SK-N-SH (cell line): ENCODE measurements around the gene CRYBG1. TPM values are rescaled to one million over a fixed set of nuclear protein-coding genes. Genes with fewer than 3 reads are reported as not detected.

Experiments
- CTCF ChIA-PET: fragments of 300-600, 350-600 bp; formaldehyde crosslinking; extraction: SDS; loops from one replicate; lab custom pipeline; 2021; lab: Yijun Ruan, JAX
- POLR2A ChIA-PET: fragments of 350-600 bp; sonication (Branson Sonifier 250); formaldehyde crosslinking; extraction: SDS; loops from one replicate; lab custom pipeline; 2020; ENCODE audit warnings: antibody characterized with exemption, inconsistent platforms; lab: Yijun Ruan, JAX
- DNase-seq: peaks from one replicate; pipeline ENCODE4 v3.0.0; 2012
- H2AFZ ChIP-seq: fragments of 200-600 bp; sonication (generic); 2 replicates; pipeline ENCODE4 v1.8.1; 2016; ENCODE audit warnings: antibody characterized with exemption, mild to moderate bottlenecking, low read depth
- H3F3A ChIP-seq: fragments of 200-600 bp; sonication (generic); replicated peaks from 2 replicates; pipeline ENCODE3; 2016; ENCODE audit warnings: antibody characterized with exemption, mild to moderate bottlenecking; ENCODE audit not compliant: insufficient read depth
- H3K27ac ChIP-seq, 2 experiments: fragments of 200-500 bp in 1 of 2; fragments of 200-600 bp in 1 of 2; sonication (Bioruptor generic) in 1 of 2; sonication (generic), shearing (Covaris generic) in 1 of 2; 2 replicates each; pipeline versions ENCODE4 v1.5.1 to v1.6.1; 2014 to 2016; ENCODE audit warnings: low read depth in 2 of 2, inconsistent platforms in 1 of 2, low read length in 1 of 2, mild to moderate bottlenecking in 1 of 2, mixed read lengths in 1 of 2
- H3K27me3 ChIP-seq: fragments of 200-600 bp; sonication (generic), shearing (Covaris generic); 2 replicates; pipeline ENCODE4 v1.6.1; 2016; ENCODE audit warnings: mixed run types; ENCODE audit not compliant: insufficient read depth
- H3K36me3 ChIP-seq, 2 experiments: fragments of 200-500 bp in 1 of 2; fragments of 200-600 bp in 1 of 2; sonication (Bioruptor generic) in 1 of 2; sonication (generic) in 1 of 2; replicated peaks in 1 of 2; 2 replicates each; pipeline versions ENCODE3 to v1.5.1; 2014 to 2016; ENCODE audit warnings: low read length in 1 of 2, mild to moderate bottlenecking in 1 of 2; ENCODE audit not compliant: insufficient read depth in 2 of 2, control insufficient read depth in 1 of 2
- H3K4me1 ChIP-seq, 2 experiments: fragments of 200-500 bp in 1 of 2; fragments of 200-600 bp in 1 of 2; sonication (Bioruptor generic) in 1 of 2; sonication (generic), shearing (Covaris generic) in 1 of 2; 2 replicates each; pipeline versions ENCODE4 v1.5.1 to v1.6.1; 2014 to 2016; ENCODE audit warnings: low read depth in 1 of 2, low read length in 1 of 2, mixed run types in 1 of 2; ENCODE audit not compliant: insufficient read depth in 2 of 2, control insufficient read depth in 1 of 2
- H3K4me2 ChIP-seq: fragments of 200-600 bp; sonication (generic), shearing (Covaris generic); 2 replicates; pipeline ENCODE4 v1.6.1; 2017; ENCODE audit warnings: mixed run types
- H3K4me3 ChIP-seq, 2 experiments: fragments of 200-500 bp in 1 of 2; fragments of 200-600 bp in 1 of 2; sonication (Bioruptor generic) in 1 of 2; sonication (generic), shearing (Covaris generic) in 1 of 2; 2 replicates each; pipeline versions ENCODE4 v1.5.1 to v1.8.1; 2014 to 2016; ENCODE audit warnings: low read depth in 2 of 2, inconsistent platforms in 1 of 2, low read length in 1 of 2, mild to moderate bottlenecking in 1 of 2, mixed read lengths in 1 of 2, moderate library complexity in 1 of 2
- H3K79me2 ChIP-seq: fragments of 200-600 bp; sonication (generic); 2 replicates; pipeline ENCODE4 v1.8.1; 2017; ENCODE audit warnings: mild to moderate bottlenecking; ENCODE audit not compliant: insufficient read depth
- H3K9ac ChIP-seq: fragments of 200-600 bp; sonication (generic); 2 replicates; pipeline ENCODE4 v1.6.1; 2017; ENCODE audit warnings: mixed run types
- H3K9me2 ChIP-seq: fragments of 200-600 bp; sonication (generic); 2 replicates; pipeline ENCODE4 v1.6.1; 2017; ENCODE audit warnings: mixed run types
- H3K9me3 ChIP-seq: fragments of 200-600 bp; sonication (generic); 2 replicates; pipeline ENCODE4 v1.6.1; 2017; ENCODE audit warnings: mixed run types, mild to moderate bottlenecking, moderate library complexity
- H4K20me1 ChIP-seq: fragments of 200-600 bp; sonication (generic); 2 replicates; pipeline ENCODE4 v1.6.1; 2017; ENCODE audit warnings: mild to moderate bottlenecking, mixed run types; ENCODE audit not compliant: insufficient read depth
- ELF1 ChIP-seq: IDR thresholded peaks from 2 replicates; pipeline ENCODE4 v1.4.0; 2012
- GABPA ChIP-seq: IDR thresholded peaks from 2 replicates; pipeline ENCODE4 v1.4.0; 2012; ENCODE audit warnings: low read depth, mild to moderate bottlenecking
- MXI1 ChIP-seq: IDR thresholded peaks from 2 replicates; pipeline ENCODE4 v1.6.1; 2012; ENCODE audit warnings: mild to moderate bottlenecking, low read depth, low read length, improper control_type of control experiment
- NRF1 ChIP-seq: IDR thresholded peaks from 2 replicates; pipeline ENCODE4 v1.6.1; 2012; ENCODE audit warnings: low read depth, mild to moderate bottlenecking, low read length
- RAD21 ChIP-seq: IDR thresholded peaks from 2 replicates; pipeline ENCODE4 v1.6.1; 2012; ENCODE audit warnings: mild to moderate bottlenecking, low read length
- RFX5 ChIP-seq: IDR thresholded peaks from 2 replicates; pipeline ENCODE4 v1.6.1; 2012; ENCODE audit warnings: mild to moderate bottlenecking, improper control_type of control experiment, low read length
- SMC3 ChIP-seq: IDR thresholded peaks from 2 replicates; pipeline ENCODE4 v1.6.1; 2012; ENCODE audit warnings: low read depth, low read length, improper control_type of control experiment
- TAF1 ChIP-seq: IDR thresholded peaks from 2 replicates; pipeline ENCODE4 v1.6.1; 2012; ENCODE audit warnings: low read depth, mild to moderate bottlenecking, low read length, moderate library complexity, borderline replicate concordance
- USF1 ChIP-seq: IDR thresholded peaks from 2 replicates; pipeline ENCODE4 v1.4.0; 2012; ENCODE audit warnings: low read depth, borderline replicate concordance
- WGBS: methylation state at CpG from one replicate; pipeline ENCODE4 v1.1.6; 2017; ENCODE audit warnings: low lambda C conversion rate; 5-methylcytosine and 5-hydroxymethylcytosine counted together
- polyA plus RNA-seq, 3 experiments: library from polyadenylated mRNA; depleted of rRNA; stranded (reverse); fragments of >200 nt; gene quantifications; 2 replicates each; pipeline ENCODE4 v1.2.3, GENCODE V29; 2012
- TF ChIP-seq, protein P1 (sequence below): fragments of 200-600 bp; sonication (generic); IDR thresholded peaks from 2 replicates; pipeline ENCODE4 v1.6.1; 2017; ENCODE audit warnings: antibody characterized with exemption, mild to moderate bottlenecking, moderate library complexity
- TF ChIP-seq, protein P2 (sequence below): IDR thresholded peaks from 2 replicates; pipeline ENCODE4 v1.4.0; 2012; ENCODE audit warnings: low read depth
- TF ChIP-seq, protein P3 (sequence below): fragments of 150-350 bp; IDR thresholded peaks from 2 replicates; pipeline ENCODE4 v1.6.1; 2016; ENCODE audit warnings: mild to moderate bottlenecking, low read depth, low read length

The CRYBG1 gene
- polyA plus RNA-seq, 1 of the 3 experiments (the other 2 are of a cell fraction) = 13.8 TPM

GRCh38 chr6:106556368-106556960 lies 195.9 kb downstream of the CRYBG1 start:
- H3K36me3 ChIP-seq = peaks cover 31 to 43% of the 10 kb centered on the region in 2 experiments
- H3K4me3 ChIP-seq = no peak overlapping the region
- no peak overlapping the region for H3K9ac ChIP-seq
- H3K79me2 ChIP-seq = no peaks in the 10 kb centered on the region
- H3K4me2 ChIP-seq = no peak overlapping the region
- peaks cover 13% of the 10 kb centered on the region for H3F3A ChIP-seq
- no peaks in the 10 kb centered on the region for H3K9me2 ChIP-seq
- CTCF ChIA-PET = interaction anchor here (0.8 to 2.2 kb wide), 7 partner anchors 10 to 441 kb away, joined by 3 to 9 read pairs (median 6); no protein-coding TSS in a partner anchor
- H3K27ac ChIP-seq = no peak overlapping the region
- peaks cover 0 to 5% of the 10 kb centered on the region in 2 experiments; a peak in 1 of 4 replicates for H3K4me1 ChIP-seq
- no peaks in the 10 kb centered on the region for H3K27me3 ChIP-seq
- TF ChIP-seq SMC3 = peak; percentile 40
- TF ChIP-seq RAD21 = peak; percentile 56
- TF ChIP-seq, protein P1, sequence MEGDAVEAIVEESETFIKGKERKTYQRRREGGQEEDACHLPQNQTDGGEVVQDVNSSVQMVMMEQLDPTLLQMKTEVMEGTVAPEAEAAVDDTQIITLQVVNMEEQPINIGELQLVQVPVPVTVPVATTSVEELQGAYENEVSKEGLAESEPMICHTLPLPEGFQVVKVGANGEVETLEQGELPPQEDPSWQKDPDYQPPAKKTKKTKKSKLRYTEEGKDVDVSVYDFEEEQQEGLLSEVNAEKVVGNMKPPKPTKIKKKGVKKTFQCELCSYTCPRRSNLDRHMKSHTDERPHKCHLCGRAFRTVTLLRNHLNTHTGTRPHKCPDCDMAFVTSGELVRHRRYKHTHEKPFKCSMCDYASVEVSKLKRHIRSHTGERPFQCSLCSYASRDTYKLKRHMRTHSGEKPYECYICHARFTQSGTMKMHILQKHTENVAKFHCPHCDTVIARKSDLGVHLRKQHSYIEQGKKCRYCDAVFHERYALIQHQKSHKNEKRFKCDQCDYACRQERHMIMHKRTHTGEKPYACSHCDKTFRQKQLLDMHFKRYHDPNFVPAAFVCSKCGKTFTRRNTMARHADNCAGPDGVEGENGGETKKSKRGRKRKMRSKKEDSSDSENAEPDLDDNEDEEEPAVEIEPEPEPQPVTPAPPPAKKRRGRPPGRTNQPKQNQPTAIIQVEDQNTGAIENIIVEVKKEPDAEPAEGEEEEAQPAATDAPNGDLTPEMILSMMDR = peak; percentile 68
- TF ChIP-seq, protein P2, sequence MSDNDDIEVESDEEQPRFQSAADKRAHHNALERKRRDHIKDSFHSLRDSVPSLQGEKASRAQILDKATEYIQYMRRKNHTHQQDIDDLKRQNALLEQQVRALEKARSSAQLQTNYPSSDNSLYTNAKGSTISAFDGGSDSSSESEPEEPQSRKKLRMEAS = no peak
- H2AFZ ChIP-seq = no peak overlapping the region
- DNase-seq = no peak
- no peaks in the 10 kb centered on the region for H4K20me1 ChIP-seq
- WGBS = 48% methylated on average over 3 of the region's 3 CpGs
- H3K9me3 ChIP-seq = no peaks in the 10 kb centered on the region
- POLR2A ChIA-PET = no interaction called here

GRCh38 chr6:106557837-106558236 lies 197.3 kb downstream of the CRYBG1 start:
- H3K9ac ChIP-seq = no peak overlapping the region
- TF ChIP-seq MXI1 (no peak), ELF1 (no peak), TAF1 (no peak), GABPA (no peak), RAD21 (no peak)
- ChIA-PET CTCF (interaction anchor here (1.4 to 2.2 kb wide), 6 partner anchors 9 to 422 kb away, joined by 3 to 11 read pairs (median 6); no protein-coding TSS in a partner anchor), POLR2A (no interaction called here)
- no peaks in the 10 kb centered on the region for H3K9me2 ChIP-seq
- no peak overlapping the region for H3K27ac ChIP-seq
- 76% methylated on average over 2 of the region's 2 CpGs for WGBS
- H3K4me1 ChIP-seq = peaks cover 0 to 5% of the 10 kb centered on the region in 2 experiments; a peak in 1 of 4 replicates
- peaks cover 13% of the 10 kb centered on the region for H3F3A ChIP-seq
- H2AFZ ChIP-seq = no peak overlapping the region
- no peak for DNase-seq
- no peak overlapping the region for H3K4me3 ChIP-seq
- no peak overlapping the region for H3K4me2 ChIP-seq
- H3K27me3 ChIP-seq = no peaks in the 10 kb centered on the region
- H3K79me2 ChIP-seq = no peaks in the 10 kb centered on the region
- H3K9me3 ChIP-seq = no peaks in the 10 kb centered on the region
- no peaks in the 10 kb centered on the region for H4K20me1 ChIP-seq
- H3K36me3 ChIP-seq = peaks cover 28 to 38% of the 10 kb centered on the region in 2 experiments

DNA sequence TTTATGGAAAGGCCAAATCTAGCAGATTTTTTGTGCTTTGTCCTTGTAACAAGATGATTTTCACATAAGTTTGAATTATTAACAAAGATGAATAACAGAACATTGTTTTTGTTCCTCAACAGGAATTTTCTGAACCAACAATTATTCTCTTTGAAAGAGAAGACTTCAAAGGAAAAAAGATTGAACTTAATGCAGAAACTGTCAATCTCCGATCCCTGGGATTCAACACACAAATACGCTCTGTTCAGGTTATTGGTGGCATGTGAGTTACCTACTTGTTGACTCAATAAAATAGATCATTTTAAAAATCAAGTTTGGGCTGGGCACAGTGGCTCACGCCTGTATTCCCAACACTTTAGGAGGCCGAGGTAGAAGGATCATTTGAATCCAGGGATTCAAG lies 197.8 kb downstream of the CRYBG1 start:
- H3K4me2 ChIP-seq = no peak overlapping the region
- CTCF ChIA-PET = interaction anchor here (1.4 to 2.2 kb wide), 5 partner anchors 8 to 421 kb away, joined by 3 to 11 read pairs (median 7); no protein-coding TSS in a partner anchor
- TF ChIP-seq RAD21 (no peak), USF1 (no peak), RFX5 (no peak), GABPA (no peak), NRF1 (no peak)
- TF ChIP-seq, protein P3, sequence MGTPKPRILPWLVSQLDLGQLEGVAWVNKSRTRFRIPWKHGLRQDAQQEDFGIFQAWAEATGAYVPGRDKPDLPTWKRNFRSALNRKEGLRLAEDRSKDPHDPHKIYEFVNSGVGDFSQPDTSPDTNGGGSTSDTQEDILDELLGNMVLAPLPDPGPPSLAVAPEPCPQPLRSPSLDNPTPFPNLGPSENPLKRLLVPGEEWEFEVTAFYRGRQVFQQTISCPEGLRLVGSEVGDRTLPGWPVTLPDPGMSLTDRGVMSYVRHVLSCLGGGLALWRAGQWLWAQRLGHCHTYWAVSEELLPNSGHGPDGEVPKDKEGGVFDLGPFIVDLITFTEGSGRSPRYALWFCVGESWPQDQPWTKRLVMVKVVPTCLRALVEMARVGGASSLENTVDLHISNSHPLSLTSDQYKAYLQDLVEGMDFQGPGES = no peak

More for the DNA sequence above, 197.8 kb downstream of the CRYBG1 start:
- no peak overlapping the region for H3K27ac ChIP-seq
- DNase-seq = no peak
- H3K36me3 ChIP-seq = peaks cover 28 to 38% of the 10 kb centered on the region in 2 experiments
- no peak overlapping the region for H3K4me3 ChIP-seq
- H3K9ac ChIP-seq = no peak overlapping the region
- peaks cover 13% of the 10 kb centered on the region for H3F3A ChIP-seq
- no peaks in the 10 kb centered on the region for H3K9me2 ChIP-seq
- no peak overlapping the region for H2AFZ ChIP-seq
- no peaks in the 10 kb centered on the region for H4K20me1 ChIP-seq
- POLR2A ChIA-PET = no interaction called here
- peaks cover 0 to 5% of the 10 kb centered on the region in 2 experiments; a peak in 1 of 4 replicates for H3K4me1 ChIP-seq
- H3K9me3 ChIP-seq = no peaks in the 10 kb centered on the region
- no peaks in the 10 kb centered on the region for H3K79me2 ChIP-seq
- 100% methylated on average over 4 of the region's 4 CpGs for whole genome bisulfite sequencing
- H3K27me3 ChIP-seq = no peaks in the 10 kb centered on the region
